AG04449 (cell line): Measurements from ENCODE around the gene COL5A3.

Experiments used
- CTCF ChIA-PET: fragments of 350-600 bp; formaldehyde crosslinking; extraction: SDS; loops from one replicate; lab custom pipeline; 2021; ENCODE audit warnings: antibody characterized with exemption; lab: Yijun Ruan, JAX
- POLR2A ChIA-PET: fragments of 400-600, 350-600 bp; formaldehyde crosslinking; extraction: SDS; loops from one replicate; lab custom pipeline; 2020; ENCODE audit warnings: antibody characterized with exemption, inconsistent platforms; lab: Yijun Ruan, JAX
- DNase-seq: peaks from one replicate; pipeline ENCODE4 v3.0.0-alpha.2; 2010; ENCODE audit warnings: low read depth, low spot score
- H3K4me3 ChIP-seq: 2 replicates; pipeline ENCODE4 v1.5.1; 2011; ENCODE audit warnings: low read depth, mild to moderate bottlenecking, control low read depth, low read length
- CTCF ChIP-seq: IDR thresholded peaks from one replicate; pipeline ENCODE4 v1.5.1; 2011; ENCODE audit warnings: mild to moderate bottlenecking, moderate library complexity, low read length, control low read depth, inconsistent platforms; ENCODE audit not compliant: insufficient read depth; ENCODE audit errors: missing control alignments

The COL5A3 gene

GRCh38 chr19:10010247-10010691 is at the start of gene COL5A3:
Gene COL5A3 (minus strand): TSS chr19:10010504. CDS start chr19:10010385, 119 bp downstream.
- POLR2A ChIA-PET, result interaction anchor here (0.6 to 1.3 kb wide), 4 partner anchors 10 to 88 kb away, joined by 3 to 5 read pairs (median 3); no protein-coding TSS in a partner anchor
- TF ChIP-seq CTCF, result no peak
- no peak for DNase-seq
- H3K4me3 ChIP-seq, result peak within 1 kb of the TSS; percentile 65
- CTCF ChIA-PET, result interaction anchor here (1.1 to 2.0 kb wide), 4 partner anchors 9 to 79 kb away, joined by 3 to 21 read pairs (median 6); no protein-coding TSS in a partner anchor

- H3K4me3 ChIP-seq, result no peak overlapping the region
- ChIA-PET POLR2A (no interaction called here), CTCF (interaction anchor here (0.5 kb wide), 1 partner anchor 21 kb away, joined by 3 read pairs; no protein-coding TSS in a partner anchor)
- no peak for DNase-seq
- TF ChIP-seq CTCF, result no peak
These were observed 42.5 kb upstream of the COL5A3 start for GRCh38 chr19:10052602-10053360.

- TF ChIP-seq CTCF, result no peak
- no peak for DNase-seq
- ChIA-PET CTCF (no interaction called here), POLR2A (no interaction called here)
- no peak overlapping the region for H3K4me3 ChIP-seq
These were observed 39.3 kb upstream of the COL5A3 start for GRCh38 chr19:10049626-10050025.

GRCh38 chr19:10045371-10045770 is 35.1 kb upstream of the COL5A3 start:
- H3K4me3 ChIP-seq, result no peak overlapping the region
- no peak for TF ChIP-seq CTCF
- ChIA-PET POLR2A (no interaction called here), CTCF (interaction anchor here (2.8 kb wide), 1 partner anchor 18 kb away, joined by 14 read pairs; no protein-coding TSS in a partner anchor)
- DNase-seq, result no peak

GRCh38 chr19:10044390-10044789 is 34.1 kb upstream of the COL5A3 start:
- ChIA-PET POLR2A (no interaction called here), CTCF (interaction anchor here (0.6 to 2.8 kb wide), 3 partner anchors 17 to 206 kb away, joined by 3 to 14 read pairs (median 3); no protein-coding TSS in a partner anchor)
- no peak for DNase-seq
- no peak overlapping the region for H3K4me3 ChIP-seq
- TF ChIP-seq CTCF, result no peak
